HG03039 (cell line): Measurements from ENCODE around the gene SLC15A3.

Experiments
- ATAC-seq: cut with Tn5 transposase; IDR thresholded peaks from one replicate; pipeline ENCODE4 v1.9.1; 2021; ENCODE audit warnings: mild to moderate bottlenecking, moderate library complexity; ENCODE audit not compliant: unreplicated experiment

Gene SLC15A3

GRCh38 chr11:60946601-60947264, 5.2 kb downstream of the SLC15A3 start:
- no peak for ATAC-seq

GRCh38 chr11:60945295-60945667, 6.7 kb downstream of the SLC15A3 start:
- no peak for ATAC-seq

GRCh38 chr11:60944490-60945294, 7.3 kb downstream of the SLC15A3 start:
- no peak for ATAC-seq

- ATAC-seq: no peak
These were observed 8.9 kb downstream of the SLC15A3 start for GRCh38 chr11:60942970-60943565.

GRCh38 chr11:60942219-60942618, 9.8 kb downstream of the SLC15A3 start:
- no peak for ATAC-seq

- ATAC-seq: no peak
These were observed 10.4 kb downstream of the SLC15A3 start for GRCh38 chr11:60941371-60942119.

- no peak for ATAC-seq
These were observed 12.1 kb downstream of the SLC15A3 start for GRCh38 chr11:60939855-60940254.

GRCh38 chr11:60939301-60939700, 12.7 kb downstream of the SLC15A3 start:
- no peak for ATAC-seq

GRCh38 chr11:60938500-60938899, 13.5 kb downstream of the SLC15A3 start:
- no peak for ATAC-seq

- ATAC-seq: no peak
These were observed 14.2 kb downstream of the SLC15A3 start for GRCh38 chr11:60937811-60938210.

GRCh38 chr11:60937144-60937527, 14.8 kb downstream of the SLC15A3 start:
- no peak for ATAC-seq

GRCh38 chr11:60936467-60937143, 15.4 kb downstream of the SLC15A3 start:
- no peak for ATAC-seq

- ATAC-seq: no peak
These were observed 16.1 kb downstream of the SLC15A3 start for GRCh38 chr11:60935676-60936442.

- no peak for ATAC-seq
These were observed 17.0 kb downstream of the SLC15A3 start for GRCh38 chr11:60934790-60935605.

GRCh38 chr11:60934124-60934789, 17.7 kb downstream of the SLC15A3 start:
- ATAC-seq: no peak

- ATAC-seq: no peak
These were observed 18.4 kb downstream of the SLC15A3 start for GRCh38 chr11:60933416-60934123.

GRCh38 chr11:60932605-60933356, 19.2 kb downstream of the SLC15A3 start:
- no peak for ATAC-seq
